ENCODE data around the gene FBXW9.

Gene FBXW9

GRCh38 chr19:12655546-12655945 lies 40.9 kb downstream of the FBXW9 start:
- H3K4me1 ChIP-seq: no peaks in the 10 kb centered on the region
- no peaks in the 10 kb centered on the region for H3K27me3 ChIP-seq (ENCODE audit: control insufficient read depth, insufficient read depth, low read length)
- H3K79me2 ChIP-seq: no peaks in the 10 kb centered on the region
- no peak for TF ChIP-seq CTCF (IDR thresholded peaks at IDR 0.05)
- no peaks in the 10 kb centered on the region for H3K36me3 ChIP-seq (ENCODE audit: control insufficient read depth, insufficient read depth, low read length)
- no peak overlapping the region for H3K4me3 ChIP-seq (ENCODE audit: low read depth, low read length)
- H3K27ac ChIP-seq: no peak overlapping the region
- no peaks in the 10 kb centered on the region for H3K9me3 ChIP-seq (ENCODE audit: control insufficient read depth, low read length)
- H3K4me2 ChIP-seq (ENCODE audit: low read length): no peak overlapping the region
- no peak overlapping the region for H2AFZ ChIP-seq
- no peak overlapping the region for H3K9ac ChIP-seq

GRCh38 chr19:12652219-12652618 lies 44.2 kb downstream of the FBXW9 start:
- Histone ChIP-seq H3K9ac (no peak overlapping the region), H2AFZ (no peak overlapping the region), H3K27me3 (ENCODE audit: control insufficient read depth, insufficient read depth, low read length) (no peaks in the 10 kb centered on the region), H3K36me3 (ENCODE audit: control insufficient read depth, insufficient read depth, low read length) (no peaks in the 10 kb centered on the region), H3K4me2 (ENCODE audit: low read length) (no peak overlapping the region), H3K27ac (no peak overlapping the region), H3K4me1 (peaks cover 6% of the 10 kb centered on the region), H3K4me3 (ENCODE audit: low read depth, low read length) (no peak overlapping the region), H3K79me2 (no peaks in the 10 kb centered on the region), H3K9me3 (ENCODE audit: control insufficient read depth, low read length) (no peaks in the 10 kb centered on the region)
- no peak for TF ChIP-seq CTCF (IDR thresholded peaks at IDR 0.05)

- TF ChIP-seq CTCF (IDR thresholded peaks at IDR 0.05): no peak
- Histone ChIP-seq H3K9me3 (ENCODE audit: control insufficient read depth, low read length) (no peaks in the 10 kb centered on the region), H3K27ac (no peak overlapping the region), H3K27me3 (ENCODE audit: control insufficient read depth, insufficient read depth, low read length) (no peaks in the 10 kb centered on the region), H3K79me2 (no peaks in the 10 kb centered on the region), H3K4me1 (peaks cover 6% of the 10 kb centered on the region), H3K9ac (no peak overlapping the region), H3K4me2 (ENCODE audit: low read length) (no peak overlapping the region), H3K36me3 (ENCODE audit: control insufficient read depth, insufficient read depth, low read length) (no peaks in the 10 kb centered on the region), H3K4me3 (ENCODE audit: low read depth, low read length) (no peak overlapping the region), H2AFZ (no peak overlapping the region)
Measured at GRCh38 chr19:12649941-12650340, 46.5 kb downstream of the FBXW9 start.

GRCh38 chr19:12648088-12648487 lies 48.3 kb downstream of the FBXW9 start:
- H3K9ac ChIP-seq: no peak overlapping the region
- TF ChIP-seq CTCF (IDR thresholded peaks at IDR 0.05): peak; percentile 31
- no peaks in the 10 kb centered on the region for H3K36me3 ChIP-seq (ENCODE audit: control insufficient read depth, insufficient read depth, low read length)
- peak overlapping the region; percentile 8 for H3K4me3 ChIP-seq (ENCODE audit: low read depth, low read length)
- peak overlapping the region; percentile 82 for H2AFZ ChIP-seq
- H3K4me2 ChIP-seq (ENCODE audit: low read length): peak overlapping the region; percentile 55
- H3K27ac ChIP-seq: no peak overlapping the region
- H3K27me3 ChIP-seq (ENCODE audit: control insufficient read depth, insufficient read depth, low read length): no peaks in the 10 kb centered on the region
- H3K79me2 ChIP-seq: no peaks in the 10 kb centered on the region
- peaks cover 6% of the 10 kb centered on the region for H3K4me1 ChIP-seq
- no peaks in the 10 kb centered on the region for H3K9me3 ChIP-seq (ENCODE audit: control insufficient read depth, low read length)

- Histone ChIP-seq H3K27ac (peak overlapping the region; percentile 19), H3K27me3 (ENCODE audit: control insufficient read depth, insufficient read depth, low read length) (no peaks in the 10 kb centered on the region), H3K79me2 (no peaks in the 10 kb centered on the region), H2AFZ (peak overlapping the region; percentile 82), H3K4me1 (peaks cover 6% of the 10 kb centered on the region), H3K36me3 (ENCODE audit: control insufficient read depth, insufficient read depth, low read length) (no peaks in the 10 kb centered on the region), H3K9ac (no peak overlapping the region), H3K4me2 (ENCODE audit: low read length) (peak overlapping the region; percentile 55), H3K9me3 (ENCODE audit: control insufficient read depth, low read length) (no peaks in the 10 kb centered on the region), H3K4me3 (ENCODE audit: low read depth, low read length) (peak overlapping the region; percentile 8)
- TF ChIP-seq CTCF (IDR thresholded peaks at IDR 0.05): no peak
Measured at GRCh38 chr19:12647490-12648071, 48.9 kb downstream of the FBXW9 start.

All from parathyroid adenoma (tissue), 2 donors.